T47D (cell line): ENCODE results near the gene NPAS3.
A peak's percentile ranks its signal among the peaks of the same experiment; 100 is the strongest.

Source experiments
- DNase-seq, 2 experiments: peaks; one replicate each; pipeline versions ENCODE4 v3.0.0 to v3.0.0-alpha.2; 2011 to 2012; ENCODE audit warnings: low read depth in 1 of 2, low spot score in 1 of 2
- JUND ChIP-seq: IDR thresholded peaks from 2 replicates; pipeline ENCODE4 v1.6.1; 2012; ENCODE audit warnings: low read depth
- in situ Hi-C: cut with HindIII; loops from 2 replicates; pipeline ENCODE4 v1.10.0; 2016; ENCODE audit warnings: low sequenced_read_pairs, low pct_unique_long_range_greater_than_20kb

Gene NPAS3

DNA sequence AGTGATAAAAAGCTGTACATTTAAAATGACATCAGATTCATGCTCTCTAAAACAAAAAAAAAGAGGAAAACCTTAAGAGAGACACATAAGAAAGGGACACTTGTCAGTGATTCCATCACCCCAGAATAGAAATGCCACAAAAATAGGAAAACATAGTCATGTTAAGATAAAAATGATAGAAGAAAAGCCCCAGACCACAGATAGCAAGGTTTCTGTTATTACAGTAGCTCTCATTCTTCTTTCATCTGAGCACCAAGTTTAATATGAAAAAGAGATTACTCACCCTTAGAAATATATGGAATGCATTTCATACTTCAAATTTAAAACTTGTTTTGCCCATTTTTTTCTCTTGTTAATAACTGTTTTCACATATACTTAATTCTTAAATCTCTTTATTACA lies 795.0 kb downstream of the NPAS3 start:
- DNase-seq, result no peak
- no peak for TF ChIP-seq JUND
- in situ Hi-C loops, result no loop called here

DNA sequence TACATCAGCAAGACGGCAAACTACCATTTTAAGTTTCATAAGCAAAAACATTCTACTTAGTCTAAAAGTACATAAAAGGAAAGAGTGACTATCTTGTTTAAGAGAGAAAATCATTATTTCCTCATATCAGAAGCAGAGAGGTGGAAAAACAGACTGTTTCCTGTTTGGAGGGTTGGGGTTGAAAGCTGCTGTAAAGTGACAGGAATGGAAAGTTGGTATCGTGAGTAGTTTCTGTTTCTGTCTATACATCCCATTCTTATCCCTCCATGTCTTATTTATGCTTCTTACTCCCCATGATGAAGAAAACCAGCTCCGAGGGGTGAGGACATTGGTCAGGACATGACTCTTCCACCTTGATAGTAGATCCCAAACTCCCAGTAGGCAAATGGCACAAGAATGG lies 795.7 kb downstream of the NPAS3 start:
- DNase-seq, result no peak
- in situ Hi-C loops, result no loop called here
- no peak for TF ChIP-seq JUND

- TF ChIP-seq JUND, result no peak
- no peak for DNase-seq
- in situ Hi-C loops, result no loop called here
Measured at GRCh38 chr14:33736299-33736825, 797.7 kb downstream of the NPAS3 start.

DNA sequence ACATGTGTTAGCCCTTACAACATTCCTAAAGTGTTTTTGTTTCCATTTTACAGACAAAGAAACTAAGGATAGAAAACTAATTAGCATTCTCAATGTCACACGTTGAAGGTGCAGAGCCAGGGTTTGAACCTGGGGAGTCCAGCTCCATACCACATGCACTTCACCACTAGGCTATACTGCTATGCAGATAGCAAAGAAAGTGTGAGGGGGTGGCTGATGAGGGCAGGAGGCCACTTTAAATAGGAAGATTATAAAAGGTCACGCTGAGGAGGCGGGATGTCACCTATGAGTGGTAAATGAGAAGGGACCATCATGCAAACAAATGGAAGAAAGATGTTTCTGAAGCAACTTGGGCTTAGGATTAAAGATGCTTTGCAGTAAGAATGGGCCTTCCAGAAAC lies 798.3 kb downstream of the NPAS3 start:
- TF ChIP-seq JUND, result no peak
- in situ Hi-C loops, result no loop called here
- DNase-seq, result no peak

DNA sequence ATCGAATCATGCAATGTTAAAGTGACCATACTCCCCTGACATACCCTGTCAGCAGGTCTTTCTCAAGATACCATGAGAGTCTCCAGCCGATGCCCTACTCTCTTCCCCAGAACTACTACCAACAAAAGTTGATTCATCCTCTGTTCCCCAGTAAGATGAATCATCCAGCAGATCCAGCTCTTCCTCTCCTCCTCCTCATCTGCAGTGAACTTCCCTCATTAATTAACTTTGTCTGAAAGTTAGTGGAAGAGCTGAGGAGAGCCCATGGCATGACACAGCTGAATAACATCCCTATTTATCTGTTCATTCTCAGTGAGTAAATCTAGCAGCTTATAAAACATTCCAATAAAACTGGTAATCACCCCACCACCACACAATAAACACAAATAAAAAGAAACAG lies 798.8 kb downstream of the NPAS3 start:
- TF ChIP-seq JUND, result no peak
- DNase-seq, result no peak
- in situ Hi-C loops, result no loop called here

DNA sequence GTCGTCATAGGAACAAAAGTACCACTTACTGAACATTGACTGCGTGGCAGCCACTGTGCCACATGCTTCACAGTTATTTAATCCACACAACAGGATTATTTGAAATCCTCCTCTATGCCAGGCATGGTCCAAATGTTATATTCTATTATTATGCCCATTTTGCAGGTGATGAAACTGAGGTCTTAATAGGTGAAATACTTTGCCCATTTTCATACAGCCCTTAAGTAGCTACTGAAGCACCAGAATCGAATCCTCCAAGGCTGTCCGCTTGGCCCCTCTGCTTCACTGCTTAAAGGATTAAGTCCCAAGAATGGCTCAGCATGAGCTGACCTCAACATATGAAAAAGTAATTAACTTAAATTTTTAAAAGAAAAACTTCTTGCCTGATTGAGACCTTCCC lies 799.4 kb downstream of the NPAS3 start:
- in situ Hi-C loops, result no loop called here
- no peak for TF ChIP-seq JUND
- DNase-seq, result no peak

- in situ Hi-C loops, result no loop called here
- no peak for TF ChIP-seq JUND
- DNase-seq, result peak in 1 of 2 experiments; percentile 32
Measured at GRCh38 chr14:33738491-33738890, 799.8 kb downstream of the NPAS3 start.

- TF ChIP-seq JUND, result no peak
- in situ Hi-C loops, result no loop called here
- DNase-seq, result no peak
Measured at GRCh38 chr14:33740531-33740930, 801.9 kb downstream of the NPAS3 start.

GRCh38 chr14:33742166-33742565 lies 803.5 kb downstream of the NPAS3 start:
- DNase-seq, result no peak
- no peak for TF ChIP-seq JUND
- in situ Hi-C loops, result no loop called here

- DNase-seq, result no peak
- no peak for TF ChIP-seq JUND
- in situ Hi-C loops, result no loop called here
Measured at GRCh38 chr14:33745163-33745562, 806.5 kb downstream of the NPAS3 start.

GRCh38 chr14:33747749-33748148 lies 809.1 kb downstream of the NPAS3 start:
- TF ChIP-seq JUND, result no peak
- in situ Hi-C loops, result no loop called here
- no peak for DNase-seq

DNA sequence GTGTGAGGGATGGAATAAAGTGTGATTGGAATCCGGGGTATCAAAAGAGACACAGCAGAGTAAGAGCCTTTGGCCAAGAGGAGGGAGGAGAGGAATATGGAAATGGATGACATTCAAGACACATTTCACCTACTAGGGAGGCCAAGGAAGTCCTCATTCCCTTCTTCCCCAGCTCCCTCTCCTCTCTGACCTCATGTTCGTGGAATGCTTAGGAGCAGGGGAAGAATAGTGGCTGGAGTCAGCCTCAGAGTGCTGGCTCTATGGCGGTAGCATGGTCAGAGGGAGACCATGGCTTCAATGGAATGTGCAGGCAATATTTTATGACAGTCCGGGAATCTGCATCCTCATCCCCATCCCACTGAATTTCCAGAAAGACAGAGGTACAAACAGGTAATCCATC lies 815.6 kb downstream of the NPAS3 start:
- no peak for DNase-seq
- in situ Hi-C loops, result no loop called here
- TF ChIP-seq JUND, result no peak

- in situ Hi-C loops, result no loop called here
- TF ChIP-seq JUND, result no peak
- DNase-seq, result no peak
Measured at GRCh38 chr14:33755358-33755757, 816.7 kb downstream of the NPAS3 start.

- DNase-seq, result no peak
- in situ Hi-C loops, result no loop called here
- no peak for TF ChIP-seq JUND
Measured at GRCh38 chr14:33756833-33757232, 818.2 kb downstream of the NPAS3 start.
